HG03139 (cell line): ENCODE results near the gene ZNF385B.
"Not testable (repeated sequence)": the region's sequence is repeated elsewhere in the genome, so short reads cannot be mapped to it uniquely, and the experiment has no call there.

ENCODE experiments used
- ATAC-seq: cut with Tn5 transposase; IDR thresholded peaks from one replicate; pipeline ENCODE4 v1.9.1; 2021; ENCODE audit not compliant: unreplicated experiment

The ZNF385B gene

GRCh38 chr2:179861416-179862067 is at the start of gene ZNF385B:
Gene ZNF385B (minus strand): TSS chr2:179861612.
- ATAC-seq = peak; percentile 24

- ATAC-seq = no peak
Observed at GRCh38 chr2:179910735-179911113, 49.3 kb upstream of the ZNF385B start.

- no peak for ATAC-seq
Observed at GRCh38 chr2:179909845-179910734, 48.7 kb upstream of the ZNF385B start.

- no peak for ATAC-seq
Observed at GRCh38 chr2:179900655-179901054, 39.2 kb upstream of the ZNF385B start.

- no peak for ATAC-seq
Observed at GRCh38 chr2:179899666-179900065, 38.3 kb upstream of the ZNF385B start.

- peak; percentile 93 for ATAC-seq
Observed at GRCh38 chr2:179898873-179899272, 37.5 kb upstream of the ZNF385B start.

- ATAC-seq = no peak
Observed at GRCh38 chr2:179893616-179894015, 32.2 kb upstream of the ZNF385B start.

GRCh38 chr2:179891237-179891636 is 29.8 kb upstream of the ZNF385B start:
- no peak for ATAC-seq

- no peak for ATAC-seq
Observed at GRCh38 chr2:179890666-179891065, 29.3 kb upstream of the ZNF385B start.

GRCh38 chr2:179888642-179889041 is 27.2 kb upstream of the ZNF385B start:
- not testable (repeated sequence) for ATAC-seq

GRCh38 chr2:179884193-179884592 is 22.8 kb upstream of the ZNF385B start:
- no peak for ATAC-seq

- no peak for ATAC-seq
Observed at GRCh38 chr2:179882851-179883806, 21.7 kb upstream of the ZNF385B start.

GRCh38 chr2:179877601-179878364 is 16.4 kb upstream of the ZNF385B start:
- ATAC-seq = no peak

- no peak for ATAC-seq
Observed at GRCh38 chr2:179876266-179876665, 14.9 kb upstream of the ZNF385B start.

GRCh38 chr2:179875864-179876263 is 14.5 kb upstream of the ZNF385B start:
- ATAC-seq = no peak

- ATAC-seq = no peak
Observed at GRCh38 chr2:179862898-179863458, 1.6 kb upstream of the ZNF385B start.

GRCh38 chr2:179861027-179861415 is 391 bp downstream of the ZNF385B start:
- peak; percentile 47 for ATAC-seq

GRCh38 chr2:179860255-179861026 is 971 bp downstream of the ZNF385B start:
- ATAC-seq = no peak

- no peak for ATAC-seq
Observed at GRCh38 chr2:179859523-179859922, 1.9 kb downstream of the ZNF385B start.
